Fibroblast of villous mesenchyme (primary cell): ENCODE measurements around the gene PHLDB2. TPM values are rescaled to one million over a fixed set of nuclear protein-coding genes. Genes with fewer than 3 reads are reported as not detected.
A peak's percentile ranks its signal among the peaks of the same experiment; 100 is the strongest.

Experiments
- DNase-seq: peaks from one replicate; pipeline ENCODE4 v3.0.0-alpha.2; 2010; ENCODE audit warnings: low read depth
- H3K4me3 ChIP-seq: 2 replicates; pipeline ENCODE4 v1.5.1; 2011; ENCODE audit warnings: low read depth, mild to moderate bottlenecking, low read length
- CTCF ChIP-seq: IDR thresholded peaks from 2 replicates; pipeline ENCODE4 v1.5.1; 2012; ENCODE audit warnings: low read depth, mild to moderate bottlenecking, low read length; ENCODE audit not compliant: insufficient read depth
- total RNA-seq: library from RNA; depleted of rRNA; stranded (reverse); fragments of >200 nt; gene quantifications from 2 replicates; pipeline ENCODE4 v1.2.3, GENCODE V29; 2012

PHLDB2 gene
- total RNA-seq, 1 donor = 111 TPM

DNA sequence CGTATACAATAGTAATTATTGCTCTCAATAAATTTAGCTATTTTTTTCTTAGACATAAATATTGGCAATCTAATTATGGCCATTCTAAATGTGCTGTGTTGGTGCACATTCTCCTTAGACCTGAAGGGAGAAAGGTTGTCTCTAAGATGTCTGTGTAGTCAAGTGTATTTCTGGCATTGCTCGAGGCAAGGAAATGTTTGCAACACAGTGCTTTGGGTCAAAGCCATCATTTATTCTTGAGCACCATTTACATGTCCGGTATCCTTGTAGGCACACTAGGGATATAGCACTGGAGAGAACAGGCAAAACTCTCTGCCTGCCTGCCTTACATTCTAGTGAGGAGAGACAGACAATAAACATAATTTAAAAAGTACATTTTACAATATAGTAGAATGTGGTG is 2.6 kb upstream of the PHLDB2 start:
- H3K4me3 ChIP-seq = no peak overlapping the region
- no peak for TF ChIP-seq CTCF
- DNase-seq = no peak

GRCh38 chr3:111857474-111857873 is 1.6 kb upstream of the PHLDB2 start:
- no peak overlapping the region for H3K4me3 ChIP-seq
- no peak for DNase-seq
- TF ChIP-seq CTCF = no peak

GRCh38 chr3:111858642-111859041 is 423 bp upstream of the PHLDB2 start:
- no peak for DNase-seq
- TF ChIP-seq CTCF = no peak
- H3K4me3 ChIP-seq = peak overlapping the region; percentile 94

DNA sequence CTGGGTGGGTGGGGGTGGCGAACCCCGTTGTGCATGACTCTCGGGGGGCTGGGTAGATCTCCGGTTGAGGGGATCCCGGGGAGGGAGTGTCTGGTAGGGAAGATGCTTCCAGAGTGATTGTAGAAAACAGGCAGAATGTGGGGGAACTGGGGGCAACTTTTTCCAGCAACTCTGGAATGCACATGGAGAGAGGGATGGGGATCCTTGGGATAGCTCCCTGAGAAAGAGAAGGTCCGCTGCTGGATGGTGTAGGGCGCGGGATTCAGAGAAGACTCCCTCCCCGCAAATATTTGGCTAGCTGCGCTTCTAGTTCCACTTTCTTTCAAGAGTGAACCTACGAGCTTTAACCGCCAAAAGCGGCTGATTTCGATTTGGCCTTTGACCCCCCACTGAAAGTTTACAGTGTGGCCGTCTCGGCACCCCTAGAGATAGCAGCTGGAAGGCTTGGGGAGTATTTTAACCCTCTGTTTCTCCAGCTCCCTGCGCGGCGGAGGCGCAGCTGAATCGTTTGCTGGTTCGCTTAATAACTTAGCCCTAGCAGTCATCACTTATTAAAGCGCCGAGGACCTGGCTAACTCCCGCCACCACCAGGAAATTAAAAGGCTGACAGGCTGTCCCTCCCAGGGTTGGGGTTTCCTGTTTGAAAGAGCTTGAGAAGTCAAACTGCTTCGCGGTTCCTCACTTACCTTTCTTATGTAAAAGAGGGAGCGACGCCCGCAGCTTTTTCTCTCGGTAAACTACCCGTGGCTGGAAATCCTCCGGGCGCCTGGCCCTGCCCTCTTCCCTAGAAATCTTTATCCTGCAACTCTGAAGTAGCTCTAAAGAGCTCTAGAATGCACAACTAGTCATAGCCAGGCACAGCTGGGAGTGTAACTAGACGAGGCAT is 1.2 kb downstream of the PHLDB2 start:
- TF ChIP-seq CTCF = peak; percentile 49
- DNase-seq = peak; percentile 91
- H3K4me3 ChIP-seq = peak overlapping the region; percentile 94

GRCh38 chr3:111861391-111861790 is 2.3 kb downstream of the PHLDB2 start:
- TF ChIP-seq CTCF = no peak
- peak overlapping the region; percentile 94 for H3K4me3 ChIP-seq
- no peak for DNase-seq

GRCh38 chr3:111862415-111862814 is 3.4 kb downstream of the PHLDB2 start:
- peak overlapping the region; percentile 94 for H3K4me3 ChIP-seq
- no peak for TF ChIP-seq CTCF

More at GRCh38 chr3:111862415-111862814, 3.4 kb downstream of the PHLDB2 start:
- DNase-seq = no peak
